ENCODE data around the gene IL18R1.

The IL18R1 gene

DNA sequence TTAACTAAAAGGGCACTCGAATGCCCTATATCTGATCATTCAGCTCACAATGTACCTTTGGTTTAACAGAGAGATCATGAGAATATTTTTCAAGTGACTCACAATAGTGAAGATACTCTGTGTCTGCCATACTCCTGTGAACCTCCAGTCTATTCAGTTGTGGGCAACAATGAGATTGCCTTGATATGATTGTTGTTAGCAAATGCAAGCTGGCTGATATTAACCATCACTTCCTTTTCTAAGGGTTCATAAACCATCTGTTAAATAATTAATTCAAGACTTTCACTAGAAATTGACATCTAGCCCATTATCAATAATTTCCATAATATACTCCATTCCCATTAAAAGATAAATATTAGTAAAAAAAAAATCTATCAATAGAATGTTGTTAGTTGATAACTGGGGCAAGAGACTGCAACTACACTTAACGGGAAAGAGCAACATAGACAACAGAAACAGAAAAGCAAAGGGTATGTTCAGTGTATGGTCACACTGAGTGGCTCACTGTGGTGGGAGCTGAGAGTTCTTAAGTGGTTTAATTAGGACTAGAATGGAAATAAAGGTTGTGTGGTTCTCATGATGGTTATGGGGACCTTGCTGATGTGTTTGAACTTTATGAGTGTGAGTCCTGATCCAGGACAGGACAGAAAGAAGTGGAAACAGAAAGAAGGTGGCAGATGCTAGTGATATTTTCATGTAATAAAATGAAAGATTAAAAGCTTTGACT is 79.2 kb downstream of the IL18R1 start:
- no peak for DNase-seq (ENCODE audit: low read depth)

GRCh38 chr2:102435741-102436140 is 80.1 kb downstream of the IL18R1 start:
- no peak for DNase-seq (ENCODE audit: low read depth)

DNA sequence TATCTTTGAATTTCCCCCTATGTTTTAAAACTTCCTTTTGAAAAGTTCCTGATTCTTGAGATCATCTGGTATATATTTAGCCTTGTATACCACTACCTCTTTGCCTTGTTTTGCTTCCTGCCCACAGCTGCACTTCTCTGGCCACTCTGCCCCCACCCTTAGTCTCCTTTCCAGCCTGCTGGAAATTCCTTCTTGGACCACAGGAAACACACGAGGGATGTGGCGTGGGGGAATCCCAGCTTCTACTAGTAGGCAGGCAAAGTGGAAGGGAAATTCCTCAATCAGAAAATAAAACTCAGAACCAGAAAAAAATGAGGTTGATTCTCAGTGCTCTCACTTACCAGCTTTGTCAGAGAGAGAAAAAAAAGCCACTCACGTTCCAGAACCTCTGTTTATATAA is 80.7 kb downstream of the IL18R1 start:
- DNase-seq (ENCODE audit: low read depth) = peak; percentile 27

DNA sequence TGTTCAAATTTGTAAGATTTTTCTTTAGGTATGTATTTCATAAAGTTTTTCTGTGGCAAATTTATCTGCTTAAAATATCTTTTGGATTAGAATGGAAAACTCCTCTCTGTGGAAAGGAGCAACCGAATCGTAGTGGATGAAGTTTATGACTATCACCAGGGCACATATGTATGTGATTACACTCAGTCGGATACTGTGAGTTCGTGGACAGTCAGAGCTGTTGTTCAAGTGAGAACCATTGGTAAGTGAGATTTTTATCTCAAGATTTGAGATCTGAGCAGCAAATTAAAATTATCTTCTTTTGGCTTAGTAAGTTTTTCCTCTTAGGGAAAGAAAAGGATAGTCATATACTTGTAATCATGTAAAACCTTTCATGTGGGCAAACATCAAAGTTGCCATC is 81.5 kb downstream of the IL18R1 start:
- no peak for DNase-seq (ENCODE audit: low read depth)

DNA sequence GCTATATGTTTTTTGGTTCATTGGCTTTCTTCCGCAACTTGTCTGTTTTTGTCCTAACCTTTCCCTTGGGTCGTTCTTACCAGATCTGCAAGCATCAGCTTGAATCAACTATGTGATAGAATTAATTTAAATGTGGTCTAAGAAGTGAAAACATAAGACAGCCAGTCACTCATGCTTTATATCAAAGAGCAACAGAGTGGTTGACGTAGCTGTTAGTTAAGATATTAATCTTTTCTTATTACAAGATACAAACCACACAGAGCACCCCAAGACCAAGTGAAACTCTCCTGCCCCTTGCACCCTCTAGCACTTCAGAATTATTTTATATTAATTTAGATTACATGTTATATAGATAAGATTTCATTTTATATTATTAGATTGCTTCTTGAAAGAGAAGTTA is 82.5 kb downstream of the IL18R1 start:
- no peak for DNase-seq (ENCODE audit: low read depth)

GRCh38 chr2:102438578-102438977 is 83.0 kb downstream of the IL18R1 start:
- DNase-seq (ENCODE audit: low read depth) = no peak

DNA sequence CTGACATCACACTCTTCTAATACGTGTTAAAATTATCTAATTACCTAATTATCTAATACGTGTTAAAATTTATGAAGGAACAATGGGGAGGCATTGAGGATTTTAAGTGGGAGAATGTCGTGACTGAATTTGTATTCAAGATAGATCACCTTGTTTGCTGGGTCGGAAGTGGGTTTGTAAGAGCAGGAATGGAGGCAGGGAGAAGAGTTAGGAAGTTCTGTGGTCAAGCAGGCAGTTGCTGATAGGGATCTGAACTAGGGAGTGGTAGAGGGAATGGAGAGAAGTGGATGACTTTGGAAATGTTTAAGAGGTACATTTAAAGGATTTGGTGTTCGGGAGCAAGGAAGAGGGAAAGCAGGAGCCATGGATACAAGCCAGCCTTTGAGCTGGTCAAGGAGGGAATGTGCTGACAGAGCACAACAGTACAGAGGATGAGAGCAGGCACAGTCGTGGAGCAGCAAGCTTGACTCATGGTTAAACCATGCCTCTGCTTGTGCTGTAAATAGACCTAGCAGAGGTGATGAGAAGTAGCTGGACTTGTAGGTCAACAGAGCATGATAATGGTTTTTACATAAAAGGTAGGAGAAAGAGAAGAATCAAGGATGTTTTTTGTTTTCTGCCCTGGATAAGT is 83.6 kb downstream of the IL18R1 start:
- peak; percentile 51 for DNase-seq (ENCODE audit: low read depth)

DNA sequence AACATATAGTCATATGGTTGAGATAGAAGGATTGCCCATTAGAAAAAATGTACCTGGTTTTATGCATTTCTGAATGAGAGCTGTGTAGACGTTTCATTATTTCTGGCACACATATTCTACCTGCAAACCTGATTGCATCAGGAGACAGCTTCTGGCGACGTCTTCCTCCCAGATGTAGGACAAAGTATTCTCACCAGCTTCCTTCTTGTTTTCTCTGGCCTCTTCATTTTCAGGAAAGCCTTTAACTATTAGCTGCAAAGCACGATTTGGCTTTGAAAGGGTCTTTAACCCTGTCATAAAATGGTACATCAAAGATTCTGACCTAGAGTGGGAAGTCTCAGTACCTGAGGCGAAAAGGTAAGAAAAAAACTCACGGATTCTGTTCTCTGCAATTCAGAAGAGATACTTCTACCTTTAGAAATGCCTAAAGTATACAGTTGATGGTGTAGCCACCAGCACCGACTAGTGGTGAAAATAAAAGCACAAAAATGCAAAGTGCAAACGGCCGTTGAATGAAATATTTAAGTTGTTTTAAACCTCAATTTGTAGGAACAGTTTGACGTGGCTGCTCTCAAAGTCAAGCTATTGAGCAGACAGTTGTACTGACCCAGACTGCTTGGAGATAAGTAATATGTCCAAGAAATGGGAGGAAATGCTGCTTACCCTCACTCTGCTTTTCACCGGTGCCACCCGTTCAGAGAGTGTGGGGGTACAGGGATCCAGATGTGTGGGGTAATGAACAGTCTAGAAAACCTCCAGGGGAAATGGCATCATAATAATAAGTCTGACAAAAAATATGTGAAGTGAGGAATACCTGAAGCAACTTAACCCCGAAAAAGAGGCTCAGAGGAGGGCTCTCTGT is 87.6 kb downstream of the IL18R1 start:
- peak; percentile 30 for DNase-seq (ENCODE audit: low read depth)

GRCh38 chr2:102444233-102444632 is 88.6 kb downstream of the IL18R1 start:
- DNase-seq (ENCODE audit: low read depth) = no peak

GRCh38 chr2:102446936-102447335 is 91.3 kb downstream of the IL18R1 start:
- DNase-seq (ENCODE audit: low read depth) = no peak

Data from EH (cell line).